Limb (tissue), 2 donors: ENCODE measurements around the gene PIPOX.

Experiments used
- DNase-seq, 2 donors: peaks; one replicate each; pipeline ENCODE4 v3.0.0-alpha.2; 2016; ENCODE audit errors: extremely low spot score in 2 of 2

PIPOX gene

GRCh38 chr17:29099527-29099926 is 56.6 kb downstream of the PIPOX start:
- no peak for DNase-seq

- no peak for DNase-seq
Observed at GRCh38 chr17:29100296-29100695, 57.4 kb downstream of the PIPOX start.

GRCh38 chr17:29102046-29102445 is 59.1 kb downstream of the PIPOX start:
- no peak for DNase-seq

GRCh38 chr17:29102741-29103181 is 59.8 kb downstream of the PIPOX start:
- DNase-seq: no peak

- DNase-seq: no peak
Observed at GRCh38 chr17:29103341-29103740, 60.4 kb downstream of the PIPOX start.
